B cell (primary cell): ENCODE measurements around the gene EHBP1L1. TPM values are rescaled to one million over a fixed set of nuclear protein-coding genes. Genes with fewer than 3 reads are reported as not detected.

Experiments
- ATAC-seq: fragments of 200-7000 bp; cut with Tn5 transposase; one replicate; pipeline ENCODE4 v1.10.0; 2021; ENCODE audit warnings: low read depth, mild to moderate bottlenecking, moderate number of reproducible peaks, moderate library complexity
- CTCF ChIA-PET: fragments of 350-600 bp; sonication (Branson Sonifier 250); formaldehyde crosslinking; loops from one replicate; lab custom pipeline; 2021; ENCODE audit warnings: antibody characterized with exemption, inconsistent platforms; lab: Charles Lee
- POLR2A ChIA-PET: fragments of 350-600 bp; sonication (Branson Sonifier 250); formaldehyde crosslinking; loops from one replicate; lab custom pipeline; 2021; ENCODE audit warnings: antibody characterized with exemption; lab: Charles Lee
- DNase-seq: peaks from one replicate; pipeline ENCODE4 v3.0.0; 2013
- H2AFZ ChIP-seq: 2 replicates; pipeline ENCODE4 v1.6.1; 2012; ENCODE audit warnings: mild to moderate bottlenecking, low read depth, low read length; ENCODE audit not compliant: insufficient read depth, poor library complexity, severe bottlenecking
- H3K27ac ChIP-seq, 2 donors: 1 replicate in 1 of 2; 2 replicates in 1 of 2; pipeline ENCODE4 v1.5.1; 2012 to 2013; ENCODE audit warnings: low read length in 2 of 2, mild to moderate bottlenecking in 2 of 2, moderate library complexity in 1 of 2
- H3K27me3 ChIP-seq, 4 experiments: fragments of 200-600 bp in 1 of 4; sonication (generic) in 1 of 4; replicated peaks in 1 of 4; 1 replicate in 2 of 4; 2 replicates in 2 of 4; pipeline versions ENCODE4 v1.6.1 to v1.7.0; 2013 to 2016; ENCODE audit warnings: low read length in 3 of 4, mild to moderate bottlenecking in 2 of 4, mixed read lengths in 1 of 4, moderate library complexity in 1 of 4; ENCODE audit not compliant: insufficient read depth in 4 of 4, control insufficient read depth in 3 of 4; ENCODE audit errors: control extremely low read depth in 1 of 4
- H3K36me3 ChIP-seq, 2 experiments: replicated peaks in 1 of 2; 1 replicate in 1 of 2; 2 replicates in 1 of 2; pipeline versions ENCODE4 v1.6.1 to v1.7.1; 2013; ENCODE audit warnings: low read length in 1 of 2; ENCODE audit not compliant: insufficient read depth in 2 of 2, control insufficient read depth in 1 of 2; ENCODE audit errors: control extremely low read depth in 1 of 2, extremely low read depth in 1 of 2
- H3K4me1 ChIP-seq, 2 donors: fragments of 200-600 bp in 1 of 2; sonication (generic) in 1 of 2; 1 replicate in 1 of 2; 2 replicates in 1 of 2; pipeline versions ENCODE4 v1.5.1 to v1.6.1; 2013 to 2017; ENCODE audit warnings: low read length in 2 of 2; ENCODE audit not compliant: control insufficient read depth in 2 of 2, insufficient read depth in 2 of 2
- H3K4me2 ChIP-seq: replicated peaks from 2 replicates; pipeline ENCODE3; 2012; ENCODE audit warnings: mild to moderate bottlenecking, low read depth, low read length; ENCODE audit not compliant: poor library complexity, severe bottlenecking
- H3K4me3 ChIP-seq, 5 experiments: fragments of 200-600 bp in 1 of 5; sonication (generic) in 1 of 5; 1 replicate in 3 of 5; 2 replicates in 2 of 5; pipeline versions ENCODE4 v1.5.1 to v1.7.0; 2011 to 2016; ENCODE audit warnings: low read length in 4 of 5, mild to moderate bottlenecking in 4 of 5, low read depth in 2 of 5, control low read depth in 1 of 5, moderate library complexity in 1 of 5; ENCODE audit not compliant: insufficient read depth in 1 of 5; ENCODE audit errors: control extremely low read depth in 1 of 5, extremely low read depth in 1 of 5
- H3K79me2 ChIP-seq: fragments of 200-600 bp; sonication (generic); one replicate; pipeline ENCODE4 v1.6.0; 2016; ENCODE audit warnings: low read length; ENCODE audit not compliant: control insufficient read depth, insufficient read depth
- H3K9ac ChIP-seq: fragments of 200-600 bp; sonication (generic); 2 replicates; pipeline ENCODE4 v1.6.1; 2017; ENCODE audit warnings: mild to moderate bottlenecking, low read length, moderate library complexity
- H3K9me3 ChIP-seq, 3 donors: one replicate each; pipeline versions ENCODE4 v1.6.1 to v1.7.1; 2013; ENCODE audit warnings: low read length in 2 of 3; ENCODE audit not compliant: control insufficient read depth in 2 of 3, insufficient read depth in 1 of 3; ENCODE audit errors: control extremely low read depth in 1 of 3
- H4K20me1 ChIP-seq: 2 replicates; pipeline ENCODE4 v1.6.0; 2012; ENCODE audit warnings: mild to moderate bottlenecking, low read length; ENCODE audit not compliant: insufficient read depth, control insufficient read depth, poor library complexity, severe bottlenecking
- H3K27ac Mint-ChIP-seq: one replicate; pipeline ENCODE4 v1.8.0; 2021; ENCODE audit warnings: mixed read lengths
- H3K27me3 Mint-ChIP-seq: one replicate; pipeline ENCODE4 v1.8.0; 2021; ENCODE audit warnings: mixed read lengths
- H3K4me1 Mint-ChIP-seq: one replicate; pipeline ENCODE4 v1.8.0; 2021; ENCODE audit warnings: mixed read lengths
- H3K4me3 Mint-ChIP-seq: one replicate; pipeline ENCODE4 v1.8.0; 2021; ENCODE audit warnings: mixed read lengths
- H3K9me3 Mint-ChIP-seq: one replicate; pipeline ENCODE4 v1.8.0; 2022; ENCODE audit warnings: mixed read lengths; ENCODE audit not compliant: insufficient read depth
- CTCF ChIP-seq: fragments of 200-600 bp; IDR thresholded peaks from one replicate; pipeline ENCODE4 v1.8.0; 2022; ENCODE audit warnings: antibody characterized with exemption, mild to moderate bottlenecking
- EZH2 ChIP-seq: IDR thresholded peaks from 2 replicates; pipeline ENCODE4 v1.6.1; 2012; ENCODE audit warnings: borderline replicate concordance, low read depth, mild to moderate bottlenecking, moderate library complexity, low read length; ENCODE audit not compliant: insufficient read depth, poor library complexity, severe bottlenecking
- WGBS: methylation state at CpG from one replicate; pipeline ENCODE4 v1.1.5; 2013; ENCODE audit warnings: missing lambda C conversion rate; ENCODE audit not compliant: insufficient coverage; 5-methylcytosine and 5-hydroxymethylcytosine counted together
- intact Hi-C: fragments of 100-400 bp; cut with micrococcal nuclease; formaldehyde crosslinking; loops from one replicate; pipeline ENCODE4 v1.10.0; 2022
- polyA plus RNA-seq: library from polyadenylated mRNA; depleted of rRNA; stranded (reverse); fragments of >200 nt; gene quantifications from 2 replicates; pipeline ENCODE4 v1.2.3, GENCODE V29; 2012
- total RNA-seq, 2 donors: library from RNA; stranded (reverse); fragments of 120-200 nt in 1 of 2; gene quantifications; 1 replicate in 1 of 2; 2 replicates in 1 of 2; pipeline versions ENCODE4 v1.2.3 to v1.2.4, GENCODE V29; 2013 to 2022

EHBP1L1 gene
- total and polyA plus RNA-seq, 2 donors (not counting 1 experiment from before 2014, with no cell fraction given) = 202 to 279 TPM

- ChIA-PET POLR2A (interaction anchor here (0.6 kb wide), 1 partner anchor 869 kb away, joined by 6 read pairs; no protein-coding TSS in a partner anchor), CTCF (interaction anchor here (0.8 to 2.3 kb wide), 2 partner anchors 17 to 367 kb away, joined by 3 to 12 read pairs; no protein-coding TSS in a partner anchor)
- H3K4me2 ChIP-seq = peak overlapping the region; percentile 84
- H3K4me3 ChIP-seq = peak overlapping the region in 1 of 5 experiments; percentile 28
- 35% methylated on average over 3 of the region's 10 CpGs for WGBS
- H4K20me1 ChIP-seq = peaks cover 42% of the 10 kb centered on the region
- peak overlapping the region; percentile 78 for H3K27ac Mint-ChIP-seq
- intact Hi-C loops = loop anchor here (10.0 kb wide), 1 partner anchor 496 kb away; the partner anchor contains the start of genes TM7SF2 and ZNHIT2
- peaks cover 46% of the 10 kb centered on the region for H3K4me1 Mint-ChIP-seq
- H3K79me2 ChIP-seq = peaks cover 54% of the 10 kb centered on the region
- H3K27ac ChIP-seq = peak overlapping the region; percentile 22 to 89
- peaks cover 0 to 44% of the 10 kb centered on the region in 2 experiments for H3K36me3 ChIP-seq
- peaks cover 32 to 35% of the 10 kb centered on the region in 2 donors for H3K4me1 ChIP-seq
- no peaks in the 10 kb centered on the region for H3K27me3 Mint-ChIP-seq
- H3K27me3 ChIP-seq = no peaks in the 10 kb centered on the region
- H2AFZ ChIP-seq = no peak overlapping the region
- H3K9me3 Mint-ChIP-seq = no peaks in the 10 kb centered on the region
- no peak for TF ChIP-seq CTCF
- TF ChIP-seq EZH2 = no peak
- H3K9me3 ChIP-seq = peaks cover 0 to 5% (median 0%) of the 10 kb centered on the region in 3 donors
- DNase-seq (no peak), ATAC-seq (no peak)
- H3K9ac ChIP-seq = no peak overlapping the region
- H3K4me3 Mint-ChIP-seq = peak overlapping the region; percentile 47
Observed at GRCh38 chr11:65611028-65611757, 35.3 kb downstream of the EHBP1L1 start.
